ENCODE data around the gene SVIL. TPM values are rescaled to one million over a fixed set of nuclear protein-coding genes. Genes with fewer than 3 reads are reported as not detected.

SVIL gene
- total RNA-seq, 4 donors from 2014 or later: 24.0 to 82.2 (median 49.7) TPM

- TF ChIP-seq CTCF (IDR thresholded peaks at IDR 0.05; ENCODE audit: low read depth): no peak
Measured at GRCh38 chr10:29649561-29650551, 15.1 kb upstream of the SVIL start.

- TF ChIP-seq CTCF (IDR thresholded peaks at IDR 0.05; ENCODE audit: low read depth): no peak
Measured at GRCh38 chr10:29648983-29649268, 14.2 kb upstream of the SVIL start.

- TF ChIP-seq CTCF (IDR thresholded peaks at IDR 0.05; ENCODE audit: low read depth): no peak
Measured at GRCh38 chr10:29648114-29648982, 13.6 kb upstream of the SVIL start.

GRCh38 chr10:29647478-29647877 lies 12.7 kb upstream of the SVIL start:
- no peak for TF ChIP-seq CTCF (IDR thresholded peaks at IDR 0.05; ENCODE audit: low read depth)

GRCh38 chr10:29646960-29647461 lies 12.2 kb upstream of the SVIL start:
- TF ChIP-seq CTCF (IDR thresholded peaks at IDR 0.05; ENCODE audit: low read depth): no peak

GRCh38 chr10:29646238-29646902 lies 11.6 kb upstream of the SVIL start:
- no peak for TF ChIP-seq CTCF (IDR thresholded peaks at IDR 0.05; ENCODE audit: low read depth)
